NT2/D1 (cell line): Measurements from ENCODE around the gene ECM2.

Experiments
- DNase-seq: peaks from one replicate; pipeline ENCODE4 v3.0.0-alpha.2; 2011; ENCODE audit warnings: low read depth, low spot score
- H3K27me3 ChIP-seq: 2 replicates; pipeline ENCODE4 v1.6.0; 2011; ENCODE audit warnings: mild to moderate bottlenecking; ENCODE audit not compliant: insufficient read length, insufficient read depth
- H3K36me3 ChIP-seq: 2 replicates; pipeline ENCODE4 v1.6.1; 2011; ENCODE audit warnings: mild to moderate bottlenecking, low read length, mixed read lengths; ENCODE audit not compliant: insufficient read depth, insufficient read length
- H3K4me1 ChIP-seq: 2 replicates; pipeline ENCODE4 v1.5.1; 2011; ENCODE audit not compliant: insufficient read depth, insufficient read length
- H3K4me3 ChIP-seq: 2 replicates; pipeline ENCODE4 v1.5.1; 2011; ENCODE audit warnings: low read depth; ENCODE audit not compliant: insufficient read length
- H3K9ac ChIP-seq: 2 replicates; pipeline ENCODE4 v1.6.0; 2011; ENCODE audit warnings: low read depth; ENCODE audit not compliant: insufficient read length
- H3K9me3 ChIP-seq: 2 replicates; pipeline ENCODE4 v1.5.1; 2011; ENCODE audit warnings: mild to moderate bottlenecking, low read length; ENCODE audit not compliant: insufficient read depth
- SUZ12 ChIP-seq: IDR thresholded peaks from 2 replicates; pipeline ENCODE4 v1.6.1; 2011; ENCODE audit not compliant: insufficient read length, insufficient read depth; ENCODE audit errors: extremely low read depth
- YY1 ChIP-seq: IDR thresholded peaks from 2 replicates; pipeline ENCODE4 v1.6.1; 2011; ENCODE audit not compliant: insufficient read length, insufficient read depth
- ZNF274 ChIP-seq: IDR thresholded peaks from 2 replicates; pipeline ENCODE4 v1.6.1; 2011; ENCODE audit warnings: mild to moderate bottlenecking, low read depth, low read length

The ECM2 gene

DNA sequence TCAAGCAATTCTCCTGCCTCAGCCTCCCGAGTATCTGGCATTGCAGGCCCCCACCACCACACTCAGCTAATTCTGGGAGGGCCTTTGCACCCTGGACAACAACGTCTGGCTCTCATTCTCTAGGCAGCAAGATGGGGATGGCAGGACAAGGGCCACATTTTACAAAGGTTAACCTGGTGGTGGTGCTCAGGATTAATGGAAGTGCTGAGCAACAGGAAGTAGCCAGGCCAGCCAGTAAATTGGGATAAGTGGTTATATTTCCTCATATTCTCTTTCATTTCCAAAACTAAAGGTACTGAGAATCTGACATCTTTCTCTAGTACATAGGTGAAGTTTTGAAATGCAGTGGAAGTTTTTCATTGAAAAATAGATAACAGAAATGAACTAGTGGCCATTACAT lies 28.8 kb downstream of the ECM2 start:
- DNase-seq, result no peak
- Histone ChIP-seq H3K36me3 (no peaks in the 10 kb centered on the region), H3K9me3 (no peaks in the 10 kb centered on the region), H3K9ac (no peak overlapping the region), H3K4me3 (no peak overlapping the region), H3K27me3 (no peaks in the 10 kb centered on the region), H3K4me1 (no peaks in the 10 kb centered on the region)
- TF ChIP-seq YY1 (no peak), ZNF274 (no peak), SUZ12 (no peak)

- H3K9ac ChIP-seq, result no peak overlapping the region
Measured at GRCh38 chr9:92506184-92506857, 29.5 kb downstream of the ECM2 start.

GRCh38 chr9:92504881-92505280 lies 30.9 kb downstream of the ECM2 start:
- Histone ChIP-seq H3K36me3 (no peaks in the 10 kb centered on the region), H3K4me3 (no peak overlapping the region), H3K9me3 (no peaks in the 10 kb centered on the region), H3K27me3 (no peaks in the 10 kb centered on the region), H3K4me1 (no peaks in the 10 kb centered on the region), H3K9ac (no peak overlapping the region)
- TF ChIP-seq ZNF274, result no peak
- TF ChIP-seq SUZ12, result no peak
- no peak for TF ChIP-seq YY1
- DNase-seq, result no peak

More at GRCh38 chr9:92506184-92506857, 29.5 kb downstream of the ECM2 start:
- Histone ChIP-seq H3K9me3 (no peaks in the 10 kb centered on the region), H3K36me3 (no peaks in the 10 kb centered on the region), H3K4me3 (no peak overlapping the region), H3K27me3 (no peaks in the 10 kb centered on the region), H3K4me1 (no peaks in the 10 kb centered on the region)
- DNase-seq, result no peak
- TF ChIP-seq SUZ12, result no peak
- TF ChIP-seq ZNF274, result no peak
- TF ChIP-seq YY1, result no peak

DNA sequence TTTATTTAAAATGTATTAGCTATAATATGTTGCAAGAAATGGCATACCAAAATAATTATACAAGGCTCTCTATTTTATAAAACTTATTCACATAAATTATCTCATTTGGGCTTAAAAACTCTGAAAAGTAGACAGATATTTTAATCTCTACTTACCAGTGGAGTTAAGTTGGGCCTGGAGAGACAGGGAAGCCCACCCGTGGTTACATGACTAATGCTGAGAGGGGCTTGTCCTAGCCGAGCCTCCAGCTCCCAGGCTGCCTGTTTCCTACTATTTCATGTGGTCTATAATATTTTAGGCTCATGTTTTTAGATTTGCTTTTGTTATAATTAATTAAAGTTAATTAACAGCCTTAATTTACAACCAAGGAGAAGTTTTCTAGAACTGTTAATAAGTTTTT lies 32.6 kb downstream of the ECM2 start:
- H3K27me3 ChIP-seq, result no peaks in the 10 kb centered on the region
- H3K4me1 ChIP-seq, result no peaks in the 10 kb centered on the region
- no peak overlapping the region for H3K4me3 ChIP-seq
- no peak overlapping the region for H3K9ac ChIP-seq
- H3K36me3 ChIP-seq, result no peaks in the 10 kb centered on the region
- TF ChIP-seq YY1 (no peak), ZNF274 (no peak), SUZ12 (no peak)
- no peaks in the 10 kb centered on the region for H3K9me3 ChIP-seq
- DNase-seq, result no peak

GRCh38 chr9:92501671-92502393 lies 34.0 kb downstream of the ECM2 start:
- DNase-seq, result no peak
- no peaks in the 10 kb centered on the region for H3K27me3 ChIP-seq
- no peak overlapping the region for H3K9ac ChIP-seq
- TF ChIP-seq YY1, result no peak
- TF ChIP-seq SUZ12, result no peak
- no peaks in the 10 kb centered on the region for H3K9me3 ChIP-seq
- H3K4me3 ChIP-seq, result no peak overlapping the region
- H3K36me3 ChIP-seq, result no peaks in the 10 kb centered on the region
- H3K4me1 ChIP-seq, result no peaks in the 10 kb centered on the region

GRCh38 chr9:92500725-92501124 lies 35.1 kb downstream of the ECM2 start:
- no peak overlapping the region for H3K9ac ChIP-seq
- TF ChIP-seq ZNF274 (no peak), YY1 (no peak), SUZ12 (no peak)
- H3K27me3 ChIP-seq, result no peaks in the 10 kb centered on the region
- H3K36me3 ChIP-seq, result no peaks in the 10 kb centered on the region
- H3K9me3 ChIP-seq, result no peaks in the 10 kb centered on the region
- H3K4me1 ChIP-seq, result no peaks in the 10 kb centered on the region
- DNase-seq, result no peak
- no peak overlapping the region for H3K4me3 ChIP-seq

DNA sequence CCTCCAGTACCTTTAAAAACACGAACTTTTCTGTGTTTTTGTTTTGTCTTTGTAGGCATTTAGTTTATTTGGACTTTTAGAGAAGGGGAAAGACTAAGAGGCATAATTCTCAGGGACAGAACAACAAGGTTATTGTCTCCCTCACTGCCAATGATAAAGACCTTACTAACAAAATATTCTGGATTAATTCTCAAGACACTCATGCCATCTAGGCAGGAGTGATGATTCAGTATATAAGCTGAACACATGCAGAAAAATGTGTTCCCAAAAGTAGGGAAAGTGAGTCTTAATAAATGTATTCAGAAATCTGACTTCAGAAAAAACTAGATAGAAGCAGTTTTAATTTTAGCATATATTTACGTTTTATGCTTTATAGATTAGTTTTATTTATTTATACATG lies 36.1 kb downstream of the ECM2 start:
- no peak overlapping the region for H3K9ac ChIP-seq
- TF ChIP-seq YY1 (no peak), SUZ12 (no peak), ZNF274 (no peak)
- no peak overlapping the region for H3K4me3 ChIP-seq
- H3K4me1 ChIP-seq, result no peaks in the 10 kb centered on the region
- no peaks in the 10 kb centered on the region for H3K27me3 ChIP-seq
- H3K9me3 ChIP-seq, result no peaks in the 10 kb centered on the region
- no peak for DNase-seq
- H3K36me3 ChIP-seq, result no peaks in the 10 kb centered on the region
